HG03103 (cell line): ENCODE data around the gene MTPN.

ENCODE experiments used
- ATAC-seq: cut with Tn5 transposase; IDR thresholded peaks from one replicate; pipeline ENCODE4 v1.9.1; 2021; ENCODE audit warnings: low read depth; ENCODE audit not compliant: unreplicated experiment

Gene MTPN

GRCh38 chr7:135977007-135977741, at the start of gene MTPN:
Gene MTPN (minus strand): TSS chr7:135977359. CDS start chr7:135977100, 259 bp downstream.
- peak; percentile 47 for ATAC-seq

- ATAC-seq: no peak
Measured at GRCh38 chr7:136026209-136026608, 49.0 kb upstream of the MTPN start.

- ATAC-seq: no peak
Measured at GRCh38 chr7:136023134-136023869, 46.1 kb upstream of the MTPN start.

GRCh38 chr7:136020556-136020955, 43.4 kb upstream of the MTPN start:
- ATAC-seq: no peak

- no peak for ATAC-seq
Measured at GRCh38 chr7:136018104-136018503, 40.9 kb upstream of the MTPN start.

GRCh38 chr7:136016649-136017395, 39.7 kb upstream of the MTPN start:
- no peak for ATAC-seq

- no peak for ATAC-seq
Measured at GRCh38 chr7:136015638-136016037, 38.5 kb upstream of the MTPN start.

GRCh38 chr7:136014659-136015058, 37.5 kb upstream of the MTPN start:
- ATAC-seq: no peak

- ATAC-seq: no peak
Measured at GRCh38 chr7:136012238-136012637, 35.1 kb upstream of the MTPN start.

- ATAC-seq: no peak
Measured at GRCh38 chr7:136009488-136010079, 32.4 kb upstream of the MTPN start.

- no peak for ATAC-seq
Measured at GRCh38 chr7:136006208-136006607, 29.0 kb upstream of the MTPN start.

- ATAC-seq: no peak
Measured at GRCh38 chr7:136004083-136004482, 26.9 kb upstream of the MTPN start.

- no peak for ATAC-seq
Measured at GRCh38 chr7:136002802-136003201, 25.6 kb upstream of the MTPN start.

GRCh38 chr7:136000288-136000913, 23.2 kb upstream of the MTPN start:
- no peak for ATAC-seq

- ATAC-seq: no peak
Measured at GRCh38 chr7:135998081-135998480, 20.9 kb upstream of the MTPN start.

- no peak for ATAC-seq
Measured at GRCh38 chr7:135995748-135996147, 18.6 kb upstream of the MTPN start.

GRCh38 chr7:135994466-135995205, 17.5 kb upstream of the MTPN start:
- no peak for ATAC-seq

- peak; percentile 62 for ATAC-seq
Measured at GRCh38 chr7:135993950-135994349, 16.8 kb upstream of the MTPN start.

GRCh38 chr7:135991906-135992305, 14.7 kb upstream of the MTPN start:
- no peak for ATAC-seq

- no peak for ATAC-seq
Measured at GRCh38 chr7:135991322-135991721, 14.2 kb upstream of the MTPN start.
